MM.1S (cell line): ENCODE data around the gene ZNF503.

Experiments used
- DNase-seq: peaks from one replicate; pipeline ENCODE4 v3.0.0-alpha.2; 2015
- H2AFZ ChIP-seq: fragments of 300-600 bp; sonication (generic); 2 replicates; pipeline ENCODE4 v1.6.0; 2016; ENCODE audit warnings: antibody characterized with exemption, low read length
- H3F3A ChIP-seq: fragments of 300-600 bp; sonication (generic); 2 replicates; pipeline ENCODE4 v1.6.1; 2016; ENCODE audit warnings: mild to moderate bottlenecking, antibody characterized with exemption, low read length, moderate library complexity, mixed read lengths; ENCODE audit not compliant: insufficient read depth
- H3K27ac ChIP-seq: fragments of 300-600 bp; sonication (generic); 2 replicates; pipeline ENCODE4 v1.5.1; 2016; ENCODE audit warnings: mild to moderate bottlenecking, low read length
- H3K27me3 ChIP-seq: fragments of 300-600 bp; sonication (generic); replicated peaks from 2 replicates; pipeline ENCODE4 v1.6.0; 2016; ENCODE audit warnings: low read length; ENCODE audit not compliant: insufficient read depth
- H3K36me3 ChIP-seq: fragments of 300-600 bp; sonication (generic); replicated peaks from 2 replicates; pipeline ENCODE4 v1.6.1; 2016; ENCODE audit warnings: mild to moderate bottlenecking, low read length, mixed read lengths; ENCODE audit not compliant: insufficient read depth
- H3K4me1 ChIP-seq: fragments of 300-600 bp; sonication (generic); 2 replicates; pipeline ENCODE4 v1.6.1; 2016; ENCODE audit warnings: low read length, mixed read lengths
- H3K4me2 ChIP-seq: fragments of 300-600 bp; sonication (generic); 2 replicates; pipeline ENCODE4 v1.6.0; 2016; ENCODE audit warnings: low read depth, low read length
- H3K4me3 ChIP-seq: fragments of 300-600 bp; sonication (generic); 2 replicates; pipeline ENCODE4 v1.5.1; 2016; ENCODE audit warnings: low read length, mixed read lengths
- H3K79me2 ChIP-seq: fragments of 300-600 bp; sonication (generic); 2 replicates; pipeline ENCODE4 v1.6.1; 2016; ENCODE audit warnings: mixed run types, low read length, mixed read lengths
- H3K9ac ChIP-seq: fragments of 300-600 bp; sonication (generic); 2 replicates; pipeline ENCODE4 v1.6.1; 2016; ENCODE audit warnings: low read length, mixed read lengths
- H3K9me2 ChIP-seq: fragments of 300-600 bp; sonication (generic); replicated peaks from 2 replicates; pipeline ENCODE4 v1.6.1; 2016; ENCODE audit warnings: mild to moderate bottlenecking, low read length, mixed read lengths; ENCODE audit not compliant: insufficient read depth
- H3K9me3 ChIP-seq: fragments of 300-600 bp; sonication (generic); replicated peaks from 2 replicates; pipeline ENCODE4 v1.6.1; 2016; ENCODE audit warnings: mild to moderate bottlenecking, low read length, mixed read lengths; ENCODE audit not compliant: insufficient read depth
- H4K20me1 ChIP-seq: fragments of 300-600 bp; sonication (generic); 2 replicates; pipeline ENCODE4 v1.6.1; 2016; ENCODE audit warnings: mild to moderate bottlenecking, low read length, moderate library complexity, mixed read lengths; ENCODE audit not compliant: insufficient read depth
- EZH2 ChIP-seq: fragments of 300-600 bp; sonication (generic); optimal IDR thresholded peaks from 2 replicates; pipeline ENCODE3; 2017; ENCODE audit warnings: low read depth, mild to moderate bottlenecking, antibody characterized with exemption, low read length, mixed read lengths
- EZH2phosphoT487 ChIP-seq: fragments of 300-600 bp; sonication (generic); IDR thresholded peaks from 2 replicates; pipeline ENCODE4 v1.6.1; 2018; ENCODE audit warnings: antibody characterized with exemption, low read length
- TF ChIP-seq, protein P1 (sequence below): fragments of 300-600 bp; sonication (generic); IDR thresholded peaks from 2 replicates; pipeline ENCODE4 v1.5.1; 2016; ENCODE audit warnings: antibody characterized with exemption, low read length, mixed read lengths

Gene ZNF503

DNA sequence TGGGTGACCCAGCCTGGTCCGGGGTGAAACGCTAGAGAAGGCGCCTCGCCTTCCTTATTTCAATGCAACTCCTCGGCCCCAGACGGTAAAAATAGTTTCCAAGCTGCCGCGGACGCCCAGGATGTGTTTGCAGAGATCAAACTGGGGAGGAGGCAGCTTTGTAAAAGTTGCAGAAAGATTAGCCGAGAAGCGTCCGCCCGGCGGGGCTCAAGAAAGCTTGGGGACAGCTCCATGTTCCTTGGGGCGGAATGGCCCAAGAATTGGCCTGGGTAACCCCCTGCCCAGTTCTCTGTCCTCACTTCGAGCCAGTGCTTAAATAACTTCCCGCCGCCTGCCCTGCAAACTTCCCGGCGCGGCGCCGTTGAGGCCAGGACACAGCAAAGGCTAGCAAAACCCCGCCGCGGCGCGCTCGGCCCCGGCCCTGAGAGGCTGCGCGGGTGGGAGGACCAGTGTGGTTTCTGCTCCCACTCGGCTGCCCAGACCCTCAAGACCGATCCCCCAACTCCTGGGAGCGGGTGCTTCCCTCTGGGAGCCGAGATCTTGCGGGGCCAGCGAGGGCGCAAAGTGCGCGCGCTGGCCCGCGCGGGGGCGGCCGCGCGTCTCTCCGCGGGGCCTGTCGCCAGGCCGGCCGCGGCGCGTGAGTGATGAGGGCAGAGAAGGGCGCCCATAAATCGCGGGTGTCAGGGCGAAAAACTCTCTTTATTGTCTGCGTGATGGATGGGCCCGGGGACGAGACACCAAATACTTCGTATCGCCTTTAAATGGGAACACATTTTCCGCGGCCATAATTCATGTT, 6.3 kb upstream of the ZNF503 start:
- H3K4me2 ChIP-seq, result peak overlapping the region; percentile 91
- H3K27me3 ChIP-seq, result no peaks in the 10 kb centered on the region
- no peaks in the 10 kb centered on the region for H3K9me2 ChIP-seq
- H3K4me3 ChIP-seq, result peak overlapping the region; percentile 83
- H3K27ac ChIP-seq, result no peak overlapping the region
- H3K9ac ChIP-seq, result no peak overlapping the region
- peaks cover 19% of the 10 kb centered on the region for H3F3A ChIP-seq
- H3K36me3 ChIP-seq, result no peaks in the 10 kb centered on the region
- no peaks in the 10 kb centered on the region for H4K20me1 ChIP-seq
- no peaks in the 10 kb centered on the region for H3K79me2 ChIP-seq
- TF ChIP-seq EZH2phosphoT487 (no peak), EZH2 (no peak)
- TF ChIP-seq, protein P1, sequence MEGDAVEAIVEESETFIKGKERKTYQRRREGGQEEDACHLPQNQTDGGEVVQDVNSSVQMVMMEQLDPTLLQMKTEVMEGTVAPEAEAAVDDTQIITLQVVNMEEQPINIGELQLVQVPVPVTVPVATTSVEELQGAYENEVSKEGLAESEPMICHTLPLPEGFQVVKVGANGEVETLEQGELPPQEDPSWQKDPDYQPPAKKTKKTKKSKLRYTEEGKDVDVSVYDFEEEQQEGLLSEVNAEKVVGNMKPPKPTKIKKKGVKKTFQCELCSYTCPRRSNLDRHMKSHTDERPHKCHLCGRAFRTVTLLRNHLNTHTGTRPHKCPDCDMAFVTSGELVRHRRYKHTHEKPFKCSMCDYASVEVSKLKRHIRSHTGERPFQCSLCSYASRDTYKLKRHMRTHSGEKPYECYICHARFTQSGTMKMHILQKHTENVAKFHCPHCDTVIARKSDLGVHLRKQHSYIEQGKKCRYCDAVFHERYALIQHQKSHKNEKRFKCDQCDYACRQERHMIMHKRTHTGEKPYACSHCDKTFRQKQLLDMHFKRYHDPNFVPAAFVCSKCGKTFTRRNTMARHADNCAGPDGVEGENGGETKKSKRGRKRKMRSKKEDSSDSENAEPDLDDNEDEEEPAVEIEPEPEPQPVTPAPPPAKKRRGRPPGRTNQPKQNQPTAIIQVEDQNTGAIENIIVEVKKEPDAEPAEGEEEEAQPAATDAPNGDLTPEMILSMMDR, result no peak
- H3K4me1 ChIP-seq, result no peaks in the 10 kb centered on the region
- DNase-seq, result no peak
- H2AFZ ChIP-seq, result peak overlapping the region; percentile 9; the same call in 1 of the 2 replicates
- no peaks in the 10 kb centered on the region for H3K9me3 ChIP-seq

DNA sequence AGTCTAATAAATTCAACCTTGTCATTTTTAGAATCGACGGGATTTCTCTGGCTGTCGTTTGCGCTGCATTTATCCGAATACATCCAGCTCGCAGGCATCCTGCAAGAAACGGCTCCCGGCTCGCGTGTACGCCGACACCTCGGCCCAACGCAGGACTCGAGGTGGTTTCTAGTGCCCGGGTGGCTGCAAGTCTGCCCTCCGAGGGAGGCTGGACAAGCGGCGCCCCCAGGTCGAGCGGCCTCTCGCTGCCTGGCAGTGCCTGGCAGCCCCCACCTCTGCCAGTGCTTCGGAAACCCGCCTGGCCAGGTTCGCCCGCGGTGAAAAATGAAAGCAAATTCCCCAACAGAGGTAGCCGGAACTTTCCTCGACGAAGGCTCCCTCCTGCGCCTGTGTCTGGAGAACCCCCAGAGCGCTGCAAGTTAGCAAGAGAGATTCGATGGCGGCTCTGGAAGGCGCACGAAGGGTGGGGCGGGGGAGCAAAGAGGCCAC, 5.7 kb upstream of the ZNF503 start:
- no peaks in the 10 kb centered on the region for H3K9me3 ChIP-seq
- no peaks in the 10 kb centered on the region for H3K4me1 ChIP-seq
- H3K27ac ChIP-seq, result no peak overlapping the region
- H3K4me2 ChIP-seq, result peak overlapping the region; percentile 40; the same call in 1 of the 2 replicates
- peak overlapping the region; percentile 9; the same call in 1 of the 2 replicates for H2AFZ ChIP-seq
- H3K79me2 ChIP-seq, result no peaks in the 10 kb centered on the region
- DNase-seq, result no peak
- peak overlapping the region; percentile 28 for H3K4me3 ChIP-seq
- no peaks in the 10 kb centered on the region for H4K20me1 ChIP-seq
- no peak overlapping the region for H3K9ac ChIP-seq
- TF ChIP-seq, protein P1, result no peak
- no peak for TF ChIP-seq EZH2phosphoT487
- H3K36me3 ChIP-seq, result no peaks in the 10 kb centered on the region
- H3K27me3 ChIP-seq, result no peaks in the 10 kb centered on the region
- H3K9me2 ChIP-seq, result no peaks in the 10 kb centered on the region
- H3F3A ChIP-seq, result peaks cover 22% of the 10 kb centered on the region

DNA sequence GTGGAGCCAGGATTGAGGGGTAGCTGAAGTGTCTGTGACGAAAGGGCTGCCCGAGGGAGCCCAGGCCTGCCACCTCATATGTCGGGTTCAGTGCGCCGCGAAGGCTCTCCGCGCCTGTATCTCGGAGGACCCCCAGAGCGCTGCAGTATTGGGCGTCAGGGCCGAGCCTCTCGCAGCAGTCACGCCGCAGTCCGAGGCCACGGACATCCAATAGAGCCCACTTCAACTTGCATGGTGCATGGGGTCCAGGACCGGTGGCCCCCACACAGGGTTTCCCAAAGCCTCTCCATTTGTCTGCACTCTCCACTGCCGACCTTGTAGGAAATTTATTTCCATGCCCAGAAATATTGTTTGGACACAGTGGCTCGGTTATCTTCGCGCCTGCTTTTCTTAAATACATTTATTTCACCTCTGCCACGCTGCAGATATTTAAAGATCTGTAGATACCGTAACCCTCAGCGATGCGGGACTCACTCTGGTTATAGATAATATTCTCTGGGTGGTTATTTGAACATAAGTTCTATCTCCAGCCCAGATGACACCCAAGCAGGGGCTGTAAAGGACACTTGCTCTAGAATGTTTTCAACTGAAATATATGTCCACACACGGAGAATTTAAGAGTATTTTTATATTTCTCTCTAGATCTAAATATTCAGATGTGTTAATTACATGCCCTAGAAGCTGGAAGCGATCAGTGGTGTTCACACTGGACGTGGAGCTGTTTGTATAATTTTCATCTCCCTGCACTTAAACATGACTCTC, 5.1 kb upstream of the ZNF503 start:
- Histone ChIP-seq H3K9me3 (no peaks in the 10 kb centered on the region), H3K36me3 (no peaks in the 10 kb centered on the region), H3K9ac (no peak overlapping the region), H3K27ac (no peak overlapping the region), H2AFZ (no peak overlapping the region), H3K9me2 (no peaks in the 10 kb centered on the region), H3K4me2 (no peak overlapping the region; the same call in 1 of the 2 replicates), H4K20me1 (no peaks in the 10 kb centered on the region), H3K4me1 (no peaks in the 10 kb centered on the region), H3K4me3 (no peak overlapping the region), H3F3A (peaks cover 22% of the 10 kb centered on the region), H3K27me3 (no peaks in the 10 kb centered on the region), H3K79me2 (no peaks in the 10 kb centered on the region)
- DNase-seq, result no peak
- TF ChIP-seq EZH2phosphoT487, result no peak
- TF ChIP-seq, protein P1, result no peak
- TF ChIP-seq EZH2, result no peak
